Stimulated activated CD8-positive, alpha-beta memory T cell treated with anti-CD3 and anti-CD28 coated beads, Interleukin-15, amount 100 ng/mL, for 4 hours (primary cell): ENCODE measurements around the gene COG1.

Experiments
- DNase-seq, 2 donors: peaks; one replicate each; pipeline ENCODE4 v3.0.0-alpha.2; 2020; ENCODE audit warnings: low read depth in 2 of 2

Gene COG1

GRCh38 chr17:73230088-73230487 lies 37.2 kb downstream of the COG1 start:
- DNase-seq: no peak

GRCh38 chr17:73231395-73231794 lies 38.5 kb downstream of the COG1 start:
- no peak for DNase-seq

DNA sequence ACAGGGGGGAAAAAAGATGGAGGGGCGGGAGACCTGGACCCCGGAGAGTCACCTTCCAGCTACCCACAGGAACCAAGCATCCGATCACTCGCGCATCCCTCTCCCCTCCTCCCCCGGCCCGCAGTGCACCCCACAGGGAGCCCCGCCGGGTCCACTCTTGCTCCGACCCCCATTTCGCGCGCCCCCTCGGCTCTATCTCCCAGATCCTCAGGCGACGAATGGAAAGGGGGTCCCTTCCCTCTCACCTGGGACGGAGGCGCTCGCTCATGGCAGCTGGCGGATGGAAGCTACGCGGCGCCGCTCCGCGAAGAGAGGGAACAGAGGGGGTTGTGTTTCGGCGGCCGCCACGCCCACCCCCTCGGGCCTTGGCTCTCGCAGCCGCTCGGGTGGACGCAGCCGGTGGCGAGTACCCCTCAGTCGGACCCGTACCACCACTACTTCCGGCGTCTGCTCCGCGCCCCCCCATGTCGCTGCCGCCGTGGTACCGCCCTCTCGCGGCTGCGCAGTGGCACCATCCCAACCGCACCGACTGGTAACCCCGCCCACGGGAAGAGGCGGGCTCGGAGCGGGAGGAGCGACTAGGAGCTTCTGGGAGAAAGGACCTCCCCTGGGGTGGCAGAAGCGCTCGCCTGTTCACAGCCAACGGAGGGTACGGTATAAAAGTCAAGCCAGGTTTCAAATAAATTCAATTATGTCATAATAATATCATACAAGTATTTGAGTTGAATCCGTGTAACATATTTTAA lies 39.2 kb downstream of the COG1 start:
- peak; percentile 94 to 96 for DNase-seq

GRCh38 chr17:73232587-73233373 lies 39.9 kb downstream of the COG1 start:
- DNase-seq: no peak

GRCh38 chr17:73234736-73235135 lies 41.9 kb downstream of the COG1 start:
- no peak for DNase-seq

GRCh38 chr17:73237714-73238113 lies 44.9 kb downstream of the COG1 start:
- no peak for DNase-seq

- DNase-seq: no peak
These were observed 47.7 kb downstream of the COG1 start for GRCh38 chr17:73240561-73240960.

- no peak for DNase-seq
These were observed 54.9 kb downstream of the COG1 start for GRCh38 chr17:73247726-73248125.

- no peak for DNase-seq
These were observed 55.7 kb downstream of the COG1 start for GRCh38 chr17:73248532-73248931.

DNA sequence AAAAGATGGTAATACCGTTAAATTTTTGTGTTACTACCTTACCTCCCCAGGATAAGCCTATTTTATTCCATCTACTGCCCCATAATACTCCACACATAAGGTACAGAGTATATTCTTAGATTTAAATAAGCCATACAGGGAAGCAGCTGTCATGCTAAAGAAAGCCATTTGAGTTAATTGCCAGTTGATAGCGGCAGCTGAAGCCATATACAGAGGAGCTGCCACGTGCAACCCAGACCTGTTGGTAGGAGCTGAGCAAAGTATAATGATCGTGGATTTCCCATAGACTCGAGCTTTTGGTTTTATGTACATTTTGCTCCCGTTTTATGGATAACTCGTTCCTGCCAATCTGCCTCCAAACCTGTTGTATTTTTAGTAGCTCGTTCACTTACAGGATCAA lies 56.8 kb downstream of the COG1 start:
- no peak for DNase-seq

DNA sequence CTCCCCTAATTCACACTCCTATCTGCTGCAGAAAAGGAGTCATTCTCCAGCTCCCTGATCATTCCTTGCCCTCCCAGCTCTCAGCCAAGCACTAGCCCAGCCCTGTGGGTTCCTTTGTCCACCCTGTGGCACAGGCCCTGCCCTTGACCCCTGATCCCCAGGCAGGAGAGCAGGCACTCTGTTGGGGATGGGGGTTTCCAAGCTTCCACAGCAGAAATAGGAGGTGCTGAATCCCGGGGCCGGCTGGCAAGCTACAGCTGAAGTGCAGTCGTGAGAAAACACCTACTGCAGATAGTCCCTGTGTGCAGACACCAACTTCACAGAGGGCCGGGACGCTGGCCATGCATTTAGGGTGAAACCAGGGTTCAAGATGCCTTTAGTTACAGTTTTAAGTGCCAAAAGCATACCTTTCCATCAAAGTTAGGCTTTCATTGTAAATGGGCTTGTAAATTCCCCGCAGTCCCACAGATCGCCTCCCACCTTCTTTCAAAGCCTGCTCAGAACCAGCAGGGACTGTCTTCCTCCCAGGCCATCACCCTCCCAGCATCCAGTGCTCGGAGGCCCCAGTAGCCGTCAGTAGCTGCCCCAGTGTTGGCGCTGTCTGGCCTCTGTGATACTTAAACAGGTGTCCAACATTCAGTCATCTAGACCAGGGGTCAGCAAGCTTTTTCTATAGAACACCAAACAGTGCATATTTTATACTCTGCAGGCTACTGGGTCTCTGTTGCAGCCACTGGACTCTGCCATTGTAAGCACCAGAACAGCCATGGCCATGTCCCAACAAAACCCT lies 58.2 kb downstream of the COG1 start:
- no peak for DNase-seq

DNA sequence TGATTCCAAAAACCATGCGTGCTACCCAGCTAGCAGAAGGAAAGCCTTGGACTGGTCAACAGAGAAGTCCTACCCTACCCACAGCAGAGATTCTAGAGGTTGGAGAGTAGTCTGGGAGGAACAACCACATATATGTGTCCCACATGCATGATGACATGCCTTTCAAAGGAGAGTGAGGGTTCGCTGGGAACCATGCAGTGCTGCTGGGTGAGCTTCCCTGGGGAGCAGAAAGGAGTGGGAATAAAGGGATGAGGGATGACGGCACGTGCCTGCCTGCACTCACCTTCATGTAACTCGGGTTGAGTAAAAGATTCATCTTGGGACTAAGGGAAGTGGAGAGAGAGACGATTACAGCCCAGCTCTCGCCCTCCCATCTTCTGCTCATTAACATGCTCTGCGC lies 59.0 kb downstream of the COG1 start:
- no peak for DNase-seq

DNA sequence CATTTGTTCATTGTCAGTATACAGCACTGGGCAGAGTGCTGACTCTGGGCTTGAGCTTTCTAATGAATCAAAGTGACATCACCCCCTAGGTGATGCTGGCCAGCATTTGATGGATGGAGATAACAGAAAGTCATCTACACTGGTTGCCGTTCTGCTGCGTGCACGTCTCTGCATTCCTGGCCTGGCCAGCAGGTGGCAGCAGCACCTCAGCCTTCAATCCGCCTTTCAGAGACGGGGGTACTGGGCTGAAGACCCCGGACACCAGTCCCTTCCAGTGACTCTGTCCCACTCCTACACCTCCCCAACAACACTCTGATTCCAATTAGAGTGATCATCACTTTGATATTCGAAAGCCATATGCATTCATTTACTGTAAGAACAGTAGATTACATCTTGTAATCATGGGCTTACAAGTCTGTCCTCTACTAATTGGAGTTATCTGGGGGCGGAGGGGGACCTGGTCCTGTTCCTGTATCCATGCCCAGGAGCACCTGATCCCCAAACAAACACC lies 62.9 kb downstream of the COG1 start:
- peak in 1 of 2 donors; percentile 7 for DNase-seq

- DNase-seq: no peak
These were observed 63.4 kb downstream of the COG1 start for GRCh38 chr17:73256220-73256619.

- no peak for DNase-seq
These were observed 64.7 kb downstream of the COG1 start for GRCh38 chr17:73257516-73257915.
